ENCODE measurements around the gene SHISA9.

DNA sequence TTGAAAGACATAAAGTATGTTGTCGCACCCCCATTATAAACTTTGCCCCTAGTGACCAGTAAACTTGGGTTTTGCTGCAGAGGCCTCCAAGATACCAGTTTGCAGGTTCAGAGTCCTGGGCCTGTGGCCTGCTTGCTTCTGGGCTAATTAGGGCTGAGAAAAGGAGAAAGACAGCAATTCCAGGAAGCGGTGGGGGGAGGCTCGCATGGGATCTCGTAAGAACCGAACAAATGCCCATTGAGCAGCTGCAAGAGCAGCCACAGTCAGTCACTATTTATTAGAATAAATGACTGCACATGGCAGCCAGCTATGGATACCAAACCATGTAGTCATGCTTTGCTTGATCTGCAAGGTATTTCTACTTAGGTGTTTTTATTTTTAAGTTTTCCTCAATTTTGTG, 4.9 kb downstream of the SHISA9 start:
- TF ChIP-seq, protein P1, sequence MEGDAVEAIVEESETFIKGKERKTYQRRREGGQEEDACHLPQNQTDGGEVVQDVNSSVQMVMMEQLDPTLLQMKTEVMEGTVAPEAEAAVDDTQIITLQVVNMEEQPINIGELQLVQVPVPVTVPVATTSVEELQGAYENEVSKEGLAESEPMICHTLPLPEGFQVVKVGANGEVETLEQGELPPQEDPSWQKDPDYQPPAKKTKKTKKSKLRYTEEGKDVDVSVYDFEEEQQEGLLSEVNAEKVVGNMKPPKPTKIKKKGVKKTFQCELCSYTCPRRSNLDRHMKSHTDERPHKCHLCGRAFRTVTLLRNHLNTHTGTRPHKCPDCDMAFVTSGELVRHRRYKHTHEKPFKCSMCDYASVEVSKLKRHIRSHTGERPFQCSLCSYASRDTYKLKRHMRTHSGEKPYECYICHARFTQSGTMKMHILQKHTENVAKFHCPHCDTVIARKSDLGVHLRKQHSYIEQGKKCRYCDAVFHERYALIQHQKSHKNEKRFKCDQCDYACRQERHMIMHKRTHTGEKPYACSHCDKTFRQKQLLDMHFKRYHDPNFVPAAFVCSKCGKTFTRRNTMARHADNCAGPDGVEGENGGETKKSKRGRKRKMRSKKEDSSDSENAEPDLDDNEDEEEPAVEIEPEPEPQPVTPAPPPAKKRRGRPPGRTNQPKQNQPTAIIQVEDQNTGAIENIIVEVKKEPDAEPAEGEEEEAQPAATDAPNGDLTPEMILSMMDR (IDR thresholded peaks at IDR 0.05 in 4 of 5, conservative IDR thresholded peaks at IDR 0.05 in 1 of 5) = no peak
- no peak for TF ChIP-seq POLR2A (IDR thresholded peaks at IDR 0.05)
